Neuron (in vitro differentiated cells): ENCODE measurements around the gene NDUFS2.

Source experiments
- H2AFZ ChIP-seq: one replicate; pipeline ENCODE4 v1.6.1; 2013; ENCODE audit warnings: low read depth, mild to moderate bottlenecking, inconsistent platforms, low read length, moderate library complexity
- H3K27me3 ChIP-seq: one replicate; pipeline ENCODE4 v1.6.1; 2013; ENCODE audit warnings: low read length; ENCODE audit not compliant: insufficient read depth
- H3K36me3 ChIP-seq: one replicate; pipeline ENCODE4 v1.6.1; 2013; ENCODE audit warnings: low read length; ENCODE audit not compliant: insufficient read depth
- H3K4me1 ChIP-seq: one replicate; pipeline ENCODE4 v1.6.1; 2013; ENCODE audit warnings: low read length; ENCODE audit not compliant: insufficient read depth
- H3K4me3 ChIP-seq: 2 replicates; pipeline ENCODE4 v1.5.1; 2013; ENCODE audit warnings: mild to moderate bottlenecking, low read length, moderate library complexity
- H3K9me3 ChIP-seq: one replicate; pipeline ENCODE4 v1.6.1; 2013; ENCODE audit warnings: low read length

The NDUFS2 gene

GRCh38 chr1:161164901-161165610, 37.1 kb upstream of the NDUFS2 start:
- peak overlapping the region; percentile 89 for H3K4me3 ChIP-seq
- H2AFZ ChIP-seq: no peak overlapping the region
- H3K27me3 ChIP-seq: no peaks in the 10 kb centered on the region
- peaks cover 13% of the 10 kb centered on the region for H3K4me1 ChIP-seq
- H3K36me3 ChIP-seq: peaks cover 41% of the 10 kb centered on the region
- H3K9me3 ChIP-seq: no peaks in the 10 kb centered on the region

- Histone ChIP-seq H3K27me3 (no peaks in the 10 kb centered on the region), H3K9me3 (no peaks in the 10 kb centered on the region), H3K4me1 (peaks cover 8% of the 10 kb centered on the region), H3K4me3 (peak within 1 kb of the TSS; percentile 89), H3K36me3 (peaks cover 44% of the 10 kb centered on the region), H2AFZ (peak within 1 kb of the TSS; percentile 52)
These were observed 36.2 kb upstream of the NDUFS2 start, which contains the start of gene PPOX for GRCh38 chr1:161165742-161166668. TSS of gene PPOX (plus strand) at chr1:161166426. CDS start at chr1:161166848, 422 bp downstream.

DNA sequence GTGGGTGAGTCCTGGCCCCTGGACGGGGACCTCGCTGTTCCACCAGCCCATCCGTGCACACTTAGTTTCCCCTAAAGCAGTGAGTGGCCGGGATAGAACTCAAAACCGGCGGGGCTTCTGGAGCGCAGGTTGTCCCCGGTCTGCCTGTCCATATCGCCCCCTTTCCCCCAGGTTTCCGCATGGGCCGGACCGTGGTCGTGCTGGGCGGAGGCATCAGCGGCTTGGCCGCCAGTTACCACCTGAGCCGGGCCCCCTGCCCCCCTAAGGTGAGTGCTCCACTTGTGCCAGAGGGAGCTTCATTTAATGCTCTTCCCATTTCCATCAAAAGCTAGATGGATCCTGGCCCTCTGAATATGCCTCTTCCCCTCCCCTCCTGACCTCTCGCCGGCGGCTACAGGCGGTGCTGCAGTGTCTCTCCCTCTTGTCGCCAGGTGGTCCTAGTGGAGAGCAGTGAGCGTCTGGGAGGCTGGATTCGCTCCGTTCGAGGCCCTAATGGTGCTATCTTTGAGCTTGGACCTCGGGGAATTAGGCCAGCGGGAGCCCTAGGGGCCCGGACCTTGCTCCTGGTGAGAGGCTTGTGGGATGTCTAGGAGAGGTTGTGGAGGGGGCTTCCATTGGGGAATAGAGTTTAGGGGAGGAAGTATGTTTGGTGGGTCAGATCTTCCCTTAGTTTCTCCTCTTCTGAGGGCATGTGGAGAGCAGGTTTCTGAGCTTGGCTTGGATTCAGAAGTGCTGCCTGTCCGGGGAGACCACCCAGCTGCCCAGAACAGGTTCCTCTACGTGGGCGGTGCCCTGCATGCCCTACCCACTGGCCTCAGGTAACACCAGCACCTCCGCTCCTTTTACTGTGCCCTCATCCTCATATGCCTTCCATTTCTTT, 35.3 kb upstream of the NDUFS2 start:
- Histone ChIP-seq H3K27me3 (no peaks in the 10 kb centered on the region), H3K36me3 (peaks cover 45% of the 10 kb centered on the region), H3K4me3 (peak overlapping the region; percentile 89), H2AFZ (peak overlapping the region; percentile 44), H3K9me3 (no peaks in the 10 kb centered on the region), H3K4me1 (peaks cover 8% of the 10 kb centered on the region)

DNA sequence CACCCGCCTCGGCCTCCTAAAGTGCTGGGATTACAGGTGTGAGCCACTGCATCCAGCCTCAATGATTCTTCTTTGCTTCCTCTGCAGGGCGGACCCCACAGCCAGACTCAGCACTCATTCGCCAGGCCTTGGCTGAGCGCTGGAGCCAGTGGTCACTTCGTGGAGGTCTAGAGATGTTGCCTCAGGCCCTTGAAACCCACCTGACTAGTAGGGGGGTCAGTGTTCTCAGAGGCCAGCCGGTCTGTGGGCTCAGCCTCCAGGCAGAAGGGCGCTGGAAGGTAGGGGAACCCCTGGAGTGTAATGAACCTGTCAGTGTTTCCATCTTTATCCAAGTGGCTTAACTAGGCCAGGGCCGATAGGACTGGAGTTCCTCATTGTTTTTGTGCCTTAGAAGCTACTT, 33.3 kb upstream of the NDUFS2 start:
- peaks cover 47% of the 10 kb centered on the region for H3K36me3 ChIP-seq
- no peaks in the 10 kb centered on the region for H3K27me3 ChIP-seq
- no peak overlapping the region for H3K4me3 ChIP-seq
- no peak overlapping the region for H2AFZ ChIP-seq
- peaks cover 8% of the 10 kb centered on the region for H3K4me1 ChIP-seq
- no peaks in the 10 kb centered on the region for H3K9me3 ChIP-seq

DNA sequence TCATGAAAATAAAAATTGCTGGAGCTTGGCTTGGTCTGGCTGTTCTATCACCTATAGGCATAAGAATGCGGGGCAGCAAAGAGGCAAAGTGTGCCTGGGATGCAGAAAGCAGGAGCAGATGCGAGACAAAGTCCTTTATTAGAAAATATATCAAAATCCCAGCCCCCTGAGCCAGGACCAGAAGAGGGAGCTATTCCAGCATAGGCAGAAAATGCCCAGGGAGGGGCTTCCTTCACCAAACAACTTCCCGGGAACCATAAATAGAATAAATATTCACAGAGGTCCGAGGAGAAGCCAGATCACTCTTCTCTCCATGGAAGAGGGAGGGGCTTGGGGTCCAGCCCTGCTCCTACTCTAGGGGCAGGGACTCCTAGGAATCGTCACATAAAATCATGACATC, 31.0 kb upstream of the NDUFS2 start:
- peaks cover 63% of the 10 kb centered on the region for H3K36me3 ChIP-seq
- no peaks in the 10 kb centered on the region for H3K27me3 ChIP-seq
- H3K4me1 ChIP-seq: peaks cover 8% of the 10 kb centered on the region
- H3K4me3 ChIP-seq: no peak overlapping the region
- no peak overlapping the region for H2AFZ ChIP-seq
- H3K9me3 ChIP-seq: no peaks in the 10 kb centered on the region

DNA sequence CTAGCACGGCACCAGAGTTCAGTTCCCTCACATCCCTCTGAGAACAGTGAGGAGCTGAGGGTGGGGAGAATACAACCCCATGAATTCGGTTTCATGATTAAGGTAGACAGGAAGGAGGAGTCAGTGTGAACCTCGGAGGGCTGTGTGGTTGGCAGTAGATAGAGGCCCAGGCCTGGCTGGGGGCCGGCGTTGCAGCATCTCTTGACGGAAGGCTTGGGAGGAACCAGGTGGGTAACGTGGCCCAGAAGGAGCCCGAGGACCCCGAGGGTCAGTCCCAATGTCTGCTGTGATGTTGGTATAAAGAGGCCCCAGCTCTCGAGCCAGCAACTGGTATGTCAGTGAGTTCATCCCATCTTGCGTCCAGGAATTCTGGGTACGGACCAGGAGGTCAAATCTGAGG, 30.5 kb upstream of the NDUFS2 start:
- no peak overlapping the region for H3K4me3 ChIP-seq
- H3K9me3 ChIP-seq: no peaks in the 10 kb centered on the region
- H3K36me3 ChIP-seq: peaks cover 63% of the 10 kb centered on the region

DNA sequence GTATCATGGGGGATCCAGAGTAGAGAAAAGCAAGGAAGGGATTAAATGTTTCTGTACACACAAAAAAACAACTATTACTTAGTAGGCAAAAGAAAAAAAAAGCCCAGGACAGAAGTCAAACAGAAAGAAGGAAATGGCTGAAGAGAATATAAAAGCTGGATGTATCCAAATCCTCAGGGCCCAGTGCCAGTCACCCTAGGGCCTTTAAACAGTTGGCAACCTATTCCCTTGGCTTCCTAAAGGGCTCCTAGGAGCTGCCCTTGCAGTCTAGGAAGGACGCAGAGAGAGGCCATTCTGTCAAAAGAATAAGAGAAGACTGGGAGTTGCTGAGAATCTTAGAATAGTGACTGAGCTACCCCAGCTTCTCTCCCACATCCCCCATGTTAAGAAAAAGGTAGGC, 29.8 kb upstream of the NDUFS2 start:
- H3K9me3 ChIP-seq: no peaks in the 10 kb centered on the region
- peaks cover 10% of the 10 kb centered on the region for H3K4me1 ChIP-seq
- peaks cover 63% of the 10 kb centered on the region for H3K36me3 ChIP-seq
- H3K27me3 ChIP-seq: no peaks in the 10 kb centered on the region
- H2AFZ ChIP-seq: no peak overlapping the region
- no peak overlapping the region for H3K4me3 ChIP-seq

More for the DNA sequence above, 30.5 kb upstream of the NDUFS2 start:
- H3K4me1 ChIP-seq: peaks cover 12% of the 10 kb centered on the region
- no peaks in the 10 kb centered on the region for H3K27me3 ChIP-seq
- H2AFZ ChIP-seq: no peak overlapping the region

DNA sequence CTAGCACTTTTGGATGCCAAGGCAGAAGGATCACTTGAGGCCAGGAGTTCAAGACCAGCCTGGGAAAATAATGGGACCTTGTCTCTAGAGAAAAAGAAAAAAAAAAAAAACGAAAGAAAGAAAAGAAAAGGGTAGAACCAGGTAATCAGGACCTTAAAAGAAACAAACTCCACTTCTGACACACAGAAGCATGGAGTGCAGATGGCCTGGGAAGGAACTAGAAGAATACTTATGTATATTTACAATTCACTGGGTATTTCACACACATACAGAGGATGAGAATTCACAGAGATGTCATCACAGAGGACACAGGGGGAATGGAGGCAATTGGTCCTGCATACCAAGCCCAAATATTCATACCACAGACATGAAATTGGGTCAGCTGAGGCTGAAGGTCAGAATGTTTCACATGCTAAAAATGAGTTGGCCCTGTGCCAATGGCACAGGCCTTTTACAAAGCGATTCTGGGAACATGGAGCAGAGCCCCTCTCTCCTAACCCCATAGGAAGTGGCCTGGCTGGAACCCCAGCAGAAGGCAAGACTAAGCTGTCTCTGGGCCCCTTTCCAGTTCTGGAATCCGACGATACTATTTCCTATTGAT, 29.3 kb upstream of the NDUFS2 start:
- peaks cover 63% of the 10 kb centered on the region for H3K36me3 ChIP-seq
- H3K9me3 ChIP-seq: no peaks in the 10 kb centered on the region
- no peak overlapping the region for H2AFZ ChIP-seq
- no peak overlapping the region for H3K4me3 ChIP-seq
- peaks cover 12% of the 10 kb centered on the region for H3K4me1 ChIP-seq
- H3K27me3 ChIP-seq: no peaks in the 10 kb centered on the region

DNA sequence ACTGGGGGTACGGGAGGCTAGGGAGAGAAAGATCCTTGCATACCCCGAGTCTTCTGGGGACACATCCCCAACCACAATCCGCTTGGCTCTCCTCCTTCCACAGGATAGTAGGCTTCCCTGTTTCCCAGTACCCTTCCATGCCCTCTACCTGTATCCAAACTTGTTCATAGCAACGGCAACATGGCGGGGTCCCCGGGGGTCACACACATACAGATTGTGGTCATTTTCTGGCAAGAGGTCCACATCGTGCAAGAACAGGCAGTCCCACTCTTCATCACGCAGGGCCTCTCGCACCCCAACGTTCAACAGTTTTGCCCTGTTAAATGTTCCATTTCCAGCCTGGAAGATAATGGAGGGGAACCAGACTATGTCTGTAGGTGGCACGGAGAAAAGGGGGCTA, 28.5 kb upstream of the NDUFS2 start:
- Histone ChIP-seq H3K27me3 (no peaks in the 10 kb centered on the region), H3K36me3 (peaks cover 63% of the 10 kb centered on the region), H3K4me1 (peaks cover 12% of the 10 kb centered on the region)

DNA sequence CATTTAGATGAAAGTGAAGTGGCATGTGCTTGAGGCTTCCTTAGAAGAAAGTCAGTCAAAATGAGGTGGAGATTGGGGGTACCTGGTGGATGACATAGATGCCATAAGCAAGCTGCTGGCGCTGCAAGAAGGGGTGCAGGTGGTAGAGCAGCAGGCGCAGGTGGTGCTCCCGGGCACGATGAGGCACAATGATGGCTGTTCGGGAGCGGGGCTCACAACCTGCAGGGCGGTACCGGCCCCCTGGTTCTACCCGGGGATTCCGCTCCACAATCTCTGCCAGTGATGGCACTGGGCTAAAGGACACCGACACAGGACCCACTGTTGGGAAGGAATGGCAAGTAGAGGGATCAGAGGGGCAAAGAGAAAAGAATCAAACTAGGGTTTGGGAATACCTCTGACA, 27.3 kb upstream of the NDUFS2 start:
- Histone ChIP-seq H3K4me1 (peaks cover 12% of the 10 kb centered on the region), H3K9me3 (no peaks in the 10 kb centered on the region), H3K4me3 (no peak overlapping the region), H3K27me3 (no peaks in the 10 kb centered on the region), H3K36me3 (peaks cover 52% of the 10 kb centered on the region), H2AFZ (no peak overlapping the region)

More for the DNA sequence above, 28.5 kb upstream of the NDUFS2 start:
- Histone ChIP-seq H3K9me3 (no peaks in the 10 kb centered on the region), H2AFZ (no peak overlapping the region), H3K4me3 (no peak overlapping the region)

DNA sequence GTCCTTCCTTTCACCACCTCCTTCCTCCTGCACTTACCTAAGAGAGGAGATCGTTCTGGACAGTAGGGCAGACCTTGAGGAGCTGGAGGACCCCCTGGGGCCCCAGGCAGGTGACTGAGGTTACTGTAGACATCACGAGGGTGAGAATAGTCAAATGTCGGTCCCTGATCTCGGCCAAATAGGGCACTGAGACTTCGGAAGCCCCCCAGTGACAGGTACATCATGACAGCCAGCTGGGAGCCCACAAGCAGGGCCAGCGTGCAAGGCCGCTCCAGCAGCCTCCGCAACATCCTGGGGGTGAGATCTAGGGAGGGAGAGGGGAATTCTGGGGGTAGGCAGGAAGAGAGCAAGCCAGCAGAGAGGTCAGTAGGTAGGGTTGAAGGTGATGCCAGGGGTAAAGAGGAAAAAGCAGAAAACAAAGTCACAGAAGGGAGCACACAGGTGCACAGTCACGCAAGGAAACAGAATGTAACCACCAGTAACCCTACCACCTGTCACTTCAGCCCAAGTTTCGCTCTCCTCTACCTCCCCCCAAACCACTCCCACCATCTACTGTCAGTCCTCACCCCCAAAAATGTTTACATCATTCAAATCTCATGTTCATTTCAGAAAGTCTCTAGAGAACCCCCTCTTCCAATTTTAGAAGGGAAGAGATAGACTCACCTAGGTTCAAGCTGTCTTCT, 26.3 kb upstream of the NDUFS2 start:
- Histone ChIP-seq H3K36me3 (peaks cover 45% of the 10 kb centered on the region), H3K4me3 (peak overlapping the region; percentile 66), H2AFZ (no peak overlapping the region), H3K9me3 (no peaks in the 10 kb centered on the region), H3K4me1 (peaks cover 12% of the 10 kb centered on the region), H3K27me3 (no peaks in the 10 kb centered on the region)
